GM19035 (cell line): ENCODE data around the gene ID4.

Experiments used
- ATAC-seq: cut with Tn5 transposase; IDR thresholded peaks from one replicate; pipeline ENCODE4 v1.9.1; 2021; ENCODE audit not compliant: unreplicated experiment

ID4 gene

GRCh38 chr6:19855536-19855935 lies 18.4 kb downstream of the ID4 start:
- no peak for ATAC-seq

- ATAC-seq, result no peak
Observed at GRCh38 chr6:19857139-19857538, 20.0 kb downstream of the ID4 start.

- ATAC-seq, result no peak
Observed at GRCh38 chr6:19857703-19858102, 20.5 kb downstream of the ID4 start.

GRCh38 chr6:19860235-19860877 lies 23.2 kb downstream of the ID4 start:
- no peak for ATAC-seq

- no peak for ATAC-seq
Observed at GRCh38 chr6:19864285-19864684, 27.1 kb downstream of the ID4 start.

DNA sequence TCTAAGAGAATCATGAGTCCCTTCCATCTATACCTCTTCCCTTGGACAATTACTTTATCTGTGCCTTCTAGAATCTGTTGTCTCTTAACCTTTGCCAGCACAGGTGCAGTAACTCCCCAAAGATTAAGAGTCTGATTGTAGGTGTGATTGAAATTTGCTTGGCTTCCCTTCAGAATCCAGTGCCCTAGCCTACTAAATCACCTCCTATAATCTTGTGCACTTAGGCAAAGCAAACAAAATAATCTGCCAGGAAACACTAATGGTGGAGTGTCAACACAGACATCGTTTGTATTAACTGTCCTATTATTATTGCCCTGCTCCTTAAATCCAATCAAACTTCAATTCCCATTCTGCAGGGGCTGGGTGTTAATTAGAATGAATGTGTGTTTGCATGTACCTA lies 28.0 kb downstream of the ID4 start:
- ATAC-seq, result no peak

DNA sequence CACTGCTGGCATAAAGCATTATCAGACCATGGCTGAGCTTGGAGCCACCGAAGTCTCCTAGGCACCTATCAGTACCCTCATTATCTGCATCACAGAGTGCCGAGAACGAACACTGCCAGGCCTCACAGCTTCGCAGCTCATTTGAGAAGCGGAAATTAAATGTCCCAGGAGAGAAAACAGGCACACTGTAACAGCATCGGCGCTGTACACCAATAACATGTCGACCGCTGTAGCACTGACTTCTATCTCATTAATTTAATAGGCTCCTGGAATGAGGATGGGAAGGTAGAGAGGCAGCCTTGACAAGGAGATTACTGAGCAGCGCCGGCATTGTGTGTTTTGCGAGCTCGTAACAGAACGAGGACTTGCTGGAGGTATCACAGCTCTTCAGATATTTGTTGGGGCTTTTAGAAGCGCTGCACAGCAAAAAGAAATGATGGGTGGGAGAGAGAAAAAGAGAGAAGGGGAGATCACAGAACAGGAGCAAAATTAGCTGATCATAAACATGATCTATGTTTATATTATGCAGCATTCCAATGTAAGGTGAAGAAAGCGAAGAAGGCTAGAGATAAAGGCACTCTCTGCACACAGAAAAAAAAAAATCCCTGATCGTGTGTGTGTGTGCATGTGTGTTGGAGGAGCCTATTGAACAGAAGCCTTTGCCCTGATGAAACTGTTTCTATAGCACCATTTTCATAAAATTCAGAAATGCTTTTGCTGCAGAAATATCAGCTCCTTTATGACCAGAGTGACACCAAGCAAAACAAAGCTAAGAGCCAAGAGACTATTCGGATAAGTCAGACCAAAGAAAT lies 29.2 kb downstream of the ID4 start:
- no peak for ATAC-seq

- ATAC-seq, result no peak
Observed at GRCh38 chr6:19866985-19867627, 29.9 kb downstream of the ID4 start.

- no peak for ATAC-seq
Observed at GRCh38 chr6:19869464-19869863, 32.3 kb downstream of the ID4 start.

DNA sequence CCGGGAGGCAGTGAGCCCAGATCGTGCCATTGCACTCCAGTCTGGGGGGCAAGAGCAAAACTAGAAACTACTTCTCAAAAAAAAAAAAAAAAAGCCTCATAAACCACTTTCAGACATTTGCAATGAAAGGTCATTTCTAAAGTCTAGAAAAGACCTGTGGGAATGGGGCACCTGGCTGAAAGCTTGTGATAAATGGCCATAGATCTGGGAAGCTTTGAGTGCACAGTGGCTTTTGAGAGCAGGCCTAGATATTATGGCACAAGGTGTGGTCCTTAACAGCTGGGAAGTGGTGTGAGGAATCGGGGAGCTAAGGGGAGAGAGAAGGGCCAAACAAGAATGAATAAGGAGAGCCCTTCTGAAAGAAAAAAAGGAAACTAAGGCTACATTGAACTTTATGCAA lies 33.2 kb downstream of the ID4 start:
- ATAC-seq, result no peak

- no peak for ATAC-seq
Observed at GRCh38 chr6:19873031-19873430, 35.9 kb downstream of the ID4 start.

- ATAC-seq, result no peak
Observed at GRCh38 chr6:19876672-19877071, 39.5 kb downstream of the ID4 start.

GRCh38 chr6:19879663-19880062 lies 42.5 kb downstream of the ID4 start:
- ATAC-seq, result no peak

GRCh38 chr6:19880066-19880465 lies 42.9 kb downstream of the ID4 start:
- ATAC-seq, result no peak

GRCh38 chr6:19891451-19891850 lies 54.3 kb downstream of the ID4 start:
- no peak for ATAC-seq
